GM19035 (cell line): ENCODE results near the gene IFNG.

ENCODE experiments used
- ATAC-seq: cut with Tn5 transposase; IDR thresholded peaks from one replicate; pipeline ENCODE4 v1.9.1; 2021; ENCODE audit not compliant: unreplicated experiment

Gene IFNG

DNA sequence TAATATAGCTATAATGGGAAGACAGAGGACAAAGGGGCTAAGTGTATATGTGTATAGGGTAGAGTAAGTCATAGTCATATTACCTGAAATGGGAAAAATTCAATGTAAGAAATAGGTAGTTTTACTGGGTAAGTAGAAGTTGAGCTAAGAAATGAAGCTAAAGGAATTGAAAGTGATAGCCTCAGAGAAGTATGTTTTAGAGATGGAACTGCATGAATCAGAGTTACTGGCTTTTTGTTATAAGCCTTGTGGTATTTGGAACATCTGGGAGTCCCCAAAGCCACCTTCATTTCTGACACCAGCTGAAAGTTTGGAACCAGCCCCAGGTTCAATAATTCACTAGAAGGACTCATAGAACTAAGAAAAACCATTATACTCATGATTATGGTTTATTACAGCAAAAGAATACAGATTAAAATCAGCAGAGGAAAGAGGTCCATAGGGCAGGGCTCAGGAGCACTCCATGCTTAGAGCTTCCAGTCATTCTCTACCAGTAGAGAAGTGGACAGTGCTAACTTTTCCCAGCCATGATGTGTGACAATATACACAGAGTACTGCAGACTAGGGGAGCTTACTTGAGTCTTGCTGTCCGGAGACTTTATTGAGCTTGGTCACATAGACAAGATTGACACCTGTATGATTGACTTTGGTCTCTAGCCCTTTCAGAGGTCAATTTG lies 9.8 kb upstream of the IFNG start:
- no peak for ATAC-seq

DNA sequence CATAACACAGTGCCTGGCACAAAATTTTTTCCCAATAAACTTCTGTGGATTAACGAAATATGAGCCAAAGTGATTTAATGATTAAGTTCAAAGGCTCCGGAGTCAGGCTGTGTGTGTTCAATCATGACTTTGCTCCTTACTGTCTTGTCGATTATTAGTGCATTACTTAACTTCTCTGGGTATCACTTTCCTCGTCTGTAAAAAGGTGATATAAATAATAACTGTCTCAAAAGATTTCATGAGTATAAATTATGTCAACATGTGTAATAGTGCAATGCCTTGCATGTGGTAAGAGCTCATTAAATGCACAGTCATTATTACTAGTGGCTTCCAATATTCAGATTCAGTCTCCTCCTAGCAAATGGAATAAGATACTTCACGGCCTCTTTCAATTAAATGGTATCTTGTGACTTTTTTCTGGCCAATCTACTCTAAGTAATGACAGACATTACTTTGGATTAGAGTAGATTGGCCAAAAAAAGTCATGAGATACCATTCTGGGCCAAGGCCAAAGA lies 6.8 kb upstream of the IFNG start:
- no peak for ATAC-seq

DNA sequence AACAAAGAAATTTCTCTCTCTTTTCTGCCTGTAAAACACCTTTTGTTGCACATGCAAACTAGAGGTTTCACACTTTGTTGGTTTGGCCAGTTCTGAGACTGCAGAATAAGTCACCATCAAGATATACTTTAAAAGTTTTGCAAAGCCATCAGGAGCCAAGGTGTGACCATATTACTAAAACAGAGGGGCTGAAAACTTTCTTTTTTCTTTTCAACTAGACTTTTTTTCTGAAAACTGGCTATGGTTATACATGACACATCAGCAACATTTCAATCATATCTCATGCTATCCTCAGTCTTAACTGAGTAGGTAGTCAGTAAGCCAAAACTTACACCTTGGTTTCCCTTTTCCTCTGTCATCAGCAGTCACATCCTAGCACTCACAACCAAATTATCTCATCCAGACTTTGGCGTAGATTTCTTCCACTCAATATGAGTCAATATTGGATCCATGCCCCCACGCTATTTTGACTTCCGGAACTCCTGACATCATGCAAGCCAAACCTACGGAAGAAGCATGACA lies 4.1 kb upstream of the IFNG start:
- ATAC-seq: peak; percentile 83

DNA sequence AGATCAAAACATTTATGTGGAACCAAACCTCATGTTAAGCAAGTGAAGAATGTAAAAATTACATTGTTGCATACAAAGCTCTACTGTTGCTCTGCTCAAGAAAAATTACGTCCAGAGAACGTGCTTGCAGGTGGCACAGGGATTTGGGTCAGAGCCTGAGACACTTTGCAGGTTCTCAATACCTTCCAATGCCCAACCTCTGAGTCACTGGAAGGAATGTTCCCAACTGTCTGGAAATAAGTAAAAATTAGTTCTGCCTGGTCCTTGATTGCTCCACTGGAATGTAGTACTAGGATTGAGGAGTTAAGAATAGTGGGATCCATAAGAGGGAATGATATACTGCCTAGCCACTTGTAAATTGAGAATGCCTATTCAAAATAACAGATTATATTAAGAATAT lies 2.8 kb upstream of the IFNG start:
- no peak for ATAC-seq

DNA sequence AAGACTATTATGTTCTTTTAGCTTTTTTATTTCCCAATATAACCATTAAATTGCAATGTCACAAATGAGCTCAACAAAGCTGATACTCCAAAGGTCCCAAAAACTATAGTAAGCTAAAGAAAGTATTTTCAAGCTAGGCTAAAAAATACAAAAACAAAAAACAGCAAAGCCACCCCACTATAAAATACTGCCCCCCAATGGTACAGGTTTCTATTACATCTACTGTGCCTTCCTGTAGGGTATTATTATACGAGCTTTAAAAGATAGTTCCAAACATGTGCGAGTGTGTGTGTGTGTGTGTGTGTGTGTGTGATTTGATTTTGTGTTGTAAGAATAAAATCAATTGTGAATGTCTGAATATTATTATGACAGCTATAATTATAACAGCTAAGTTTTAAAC lies 1.1 kb downstream of the IFNG start:
- no peak for ATAC-seq

DNA sequence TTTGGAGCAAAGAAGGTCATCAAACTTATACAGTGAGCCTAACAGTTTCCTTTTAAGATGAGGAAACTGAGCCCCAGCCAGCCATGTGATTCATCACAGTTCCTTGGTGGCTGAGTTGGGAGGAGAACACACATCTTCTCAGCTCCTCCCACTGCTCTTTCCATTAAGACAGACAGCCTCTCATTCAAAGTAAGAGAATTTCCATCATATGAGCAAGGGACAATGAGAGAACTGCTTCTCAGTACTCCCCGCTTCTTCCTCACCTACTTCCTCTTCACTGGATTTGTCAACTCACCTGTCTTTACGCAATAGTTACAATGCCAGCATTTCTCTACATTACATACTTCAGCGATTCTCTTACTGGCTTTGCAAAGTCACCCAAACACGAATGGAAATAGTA lies 2.2 kb downstream of the IFNG start:
- no peak for ATAC-seq

DNA sequence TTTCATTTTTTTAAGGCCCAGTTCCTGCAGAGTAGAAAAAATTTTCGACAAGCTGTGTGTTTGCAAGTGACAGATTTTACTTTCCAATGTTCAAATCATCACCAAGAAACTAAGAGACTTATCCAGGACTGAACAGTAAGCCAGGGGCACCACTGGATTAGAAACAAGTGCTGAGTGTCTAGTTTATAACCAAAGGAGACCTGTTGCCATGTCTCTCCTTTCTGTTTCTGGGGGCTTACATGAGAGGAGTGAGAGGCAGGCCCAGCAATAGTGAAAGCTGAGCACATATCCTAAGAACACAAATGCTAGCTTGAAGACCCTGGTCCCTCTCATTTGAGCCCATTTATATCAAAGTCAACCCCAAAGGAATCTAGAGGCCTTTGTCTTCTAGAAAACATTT lies 2.9 kb downstream of the IFNG start:
- ATAC-seq: no peak

DNA sequence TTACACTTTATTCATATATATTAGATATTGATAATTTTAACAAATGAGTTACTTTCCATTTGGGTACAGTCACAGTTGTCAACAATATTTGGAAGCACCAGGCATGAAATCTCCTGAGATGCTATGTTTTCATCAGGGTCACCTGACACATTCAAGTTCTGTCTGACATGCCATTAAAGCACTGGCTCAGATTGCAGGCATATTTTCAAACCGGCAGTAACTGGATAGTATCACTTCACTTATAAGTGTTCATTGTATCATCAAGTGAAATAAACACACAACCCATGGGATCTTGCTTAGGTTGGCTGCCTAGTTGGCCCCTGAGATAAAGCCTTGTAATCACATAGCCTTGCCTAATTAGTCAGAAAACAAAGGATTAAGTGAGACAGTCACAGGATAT lies 4.8 kb downstream of the IFNG start:
- ATAC-seq: no peak

DNA sequence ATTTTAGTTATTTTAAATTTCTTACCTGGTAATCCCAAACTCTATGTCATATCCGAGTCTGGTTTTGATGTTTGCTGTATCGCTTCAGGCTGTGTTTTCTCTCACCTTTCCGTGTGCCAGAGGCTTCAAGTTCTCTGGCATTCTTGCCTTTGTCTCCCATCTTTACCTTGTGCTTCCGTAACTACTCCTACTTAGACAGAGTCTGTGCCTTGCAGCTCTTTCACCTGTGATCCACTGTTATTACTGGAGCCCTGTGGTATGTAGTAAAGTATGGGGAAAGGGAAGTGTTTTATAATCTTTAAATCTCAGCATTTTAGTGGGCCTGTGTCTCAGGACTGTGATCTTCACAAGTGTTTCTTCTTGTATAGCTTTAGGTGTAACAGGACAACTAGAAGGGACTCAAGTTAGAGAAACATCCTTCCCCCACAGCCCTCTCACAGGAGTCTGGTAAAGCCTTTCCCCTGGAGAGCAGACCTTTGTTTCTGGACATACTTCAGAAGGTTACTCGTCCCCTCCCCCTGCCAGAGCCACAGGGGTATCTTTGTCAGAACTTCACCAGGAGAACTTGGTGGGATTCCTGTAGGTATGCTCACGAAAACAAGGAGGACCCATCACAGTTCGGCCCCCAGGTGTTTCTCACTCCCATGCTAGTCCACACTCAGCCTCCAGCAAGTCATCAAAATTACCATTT lies 11.1 kb downstream of the IFNG start:
- ATAC-seq: no peak

DNA sequence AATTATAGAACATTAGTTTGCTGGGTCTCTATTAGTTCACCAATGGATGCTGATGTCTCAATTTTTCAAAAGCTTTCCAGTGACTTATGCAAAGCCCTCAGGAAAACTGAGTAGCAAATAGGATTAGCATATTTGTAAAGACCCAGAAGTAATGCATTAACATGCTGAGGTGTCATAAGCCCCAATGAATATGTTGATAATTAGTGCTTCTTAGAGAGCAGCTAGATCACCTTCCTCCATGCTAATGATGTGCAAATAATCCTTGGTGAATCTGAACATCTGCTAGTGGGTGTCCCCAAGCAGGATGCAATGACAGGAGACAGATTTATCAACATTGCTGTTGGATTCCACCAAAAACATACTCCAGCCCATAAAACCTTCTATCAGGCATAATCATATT lies 19.0 kb downstream of the IFNG start:
- ATAC-seq: no peak

DNA sequence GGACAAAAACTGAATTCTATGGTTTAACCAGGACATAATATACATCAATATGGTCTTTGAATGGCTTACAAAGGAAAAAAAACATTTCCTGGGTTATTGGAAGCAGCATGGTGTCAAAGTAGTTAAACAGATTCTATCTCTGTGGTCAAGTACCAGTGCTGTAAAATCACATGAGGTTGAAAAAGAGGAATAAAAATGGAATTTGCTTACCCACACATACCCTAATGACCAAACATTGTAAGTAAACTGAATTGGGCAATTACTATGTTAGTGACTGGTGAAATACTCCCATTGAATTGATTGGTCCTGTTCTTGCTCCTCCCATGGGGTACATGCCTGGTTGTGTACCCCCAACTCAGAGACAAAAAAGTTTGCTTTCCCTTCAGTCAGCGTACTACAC lies 19.6 kb downstream of the IFNG start:
- ATAC-seq: no peak

DNA sequence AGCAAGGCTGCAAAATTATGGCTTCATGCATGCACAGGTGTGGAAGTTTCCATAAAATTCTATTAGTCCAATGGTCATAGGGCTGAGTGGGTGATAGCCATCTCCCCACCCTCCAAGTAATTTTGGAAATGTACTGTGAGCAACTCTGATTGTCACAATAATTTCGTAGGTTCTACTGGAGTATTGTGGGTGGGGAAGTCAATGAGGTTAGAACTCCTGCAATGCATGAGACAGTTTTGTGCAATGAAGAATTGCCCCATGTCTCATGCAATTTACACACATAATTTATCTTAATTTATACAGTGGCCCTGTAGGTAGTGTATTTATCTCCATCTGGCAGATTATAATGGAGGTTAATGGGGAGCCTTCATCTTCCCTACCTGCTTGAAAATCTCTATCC lies 20.5 kb downstream of the IFNG start:
- no peak for ATAC-seq

DNA sequence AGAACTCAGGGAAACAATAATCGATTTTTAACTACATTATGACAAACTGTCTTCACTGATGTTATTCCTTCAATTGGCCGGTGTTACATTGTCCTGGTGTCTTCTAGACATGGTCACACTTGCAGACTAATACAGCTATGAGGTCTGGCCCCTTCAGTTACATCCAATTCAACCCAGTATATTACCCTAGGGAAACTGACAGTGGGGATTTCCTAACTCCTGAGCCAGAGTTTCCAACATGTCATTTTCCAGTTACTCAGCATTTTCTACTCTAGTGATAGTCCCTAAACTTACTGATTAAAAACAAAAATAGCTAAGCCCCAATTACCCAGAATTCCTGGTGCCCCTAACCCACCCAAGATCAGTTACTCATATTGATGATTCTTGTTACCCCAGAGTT lies 21.1 kb downstream of the IFNG start:
- no peak for ATAC-seq

DNA sequence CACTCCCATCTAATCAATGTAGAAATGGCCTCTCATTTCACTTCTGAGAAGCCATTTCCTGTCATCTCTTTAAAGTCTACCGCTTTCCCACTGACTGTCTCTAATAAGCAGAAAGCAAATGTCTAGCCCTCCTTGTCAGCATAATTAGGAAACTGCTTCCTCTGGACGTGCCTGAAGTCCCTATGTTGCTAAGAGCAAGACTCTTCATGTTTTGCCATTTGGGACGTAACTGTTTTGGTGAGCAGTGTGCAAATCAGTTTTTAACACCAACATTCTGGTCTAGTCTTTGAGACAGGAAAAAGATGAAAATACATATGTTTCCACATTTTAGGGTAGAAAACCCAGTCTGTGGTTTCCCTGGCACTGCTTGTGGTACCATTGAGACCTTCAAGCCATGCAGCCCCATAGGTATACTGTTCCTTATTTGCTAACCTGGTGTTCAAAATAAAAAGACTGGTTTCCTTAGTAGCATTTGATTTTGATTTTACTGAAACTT lies 22.2 kb downstream of the IFNG start:
- no peak for ATAC-seq

DNA sequence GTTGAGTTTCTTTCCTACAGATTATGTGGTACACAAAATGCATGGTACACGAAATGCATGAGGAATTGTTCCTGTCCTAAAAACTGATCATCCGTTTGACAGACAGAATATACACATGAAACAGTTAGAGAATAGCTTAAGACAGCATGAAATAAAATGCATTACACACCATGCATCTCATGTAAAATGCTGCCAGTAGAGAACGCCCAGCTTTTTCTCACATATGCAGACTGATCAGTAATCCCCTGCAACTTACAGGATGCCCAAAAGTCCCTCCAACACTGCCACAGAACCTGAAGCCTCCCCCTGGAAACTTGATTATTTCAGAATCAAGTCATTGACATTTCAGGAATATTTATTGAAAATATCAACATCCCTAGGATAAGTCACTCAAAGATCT lies 24.0 kb downstream of the IFNG start:
- ATAC-seq: no peak

DNA sequence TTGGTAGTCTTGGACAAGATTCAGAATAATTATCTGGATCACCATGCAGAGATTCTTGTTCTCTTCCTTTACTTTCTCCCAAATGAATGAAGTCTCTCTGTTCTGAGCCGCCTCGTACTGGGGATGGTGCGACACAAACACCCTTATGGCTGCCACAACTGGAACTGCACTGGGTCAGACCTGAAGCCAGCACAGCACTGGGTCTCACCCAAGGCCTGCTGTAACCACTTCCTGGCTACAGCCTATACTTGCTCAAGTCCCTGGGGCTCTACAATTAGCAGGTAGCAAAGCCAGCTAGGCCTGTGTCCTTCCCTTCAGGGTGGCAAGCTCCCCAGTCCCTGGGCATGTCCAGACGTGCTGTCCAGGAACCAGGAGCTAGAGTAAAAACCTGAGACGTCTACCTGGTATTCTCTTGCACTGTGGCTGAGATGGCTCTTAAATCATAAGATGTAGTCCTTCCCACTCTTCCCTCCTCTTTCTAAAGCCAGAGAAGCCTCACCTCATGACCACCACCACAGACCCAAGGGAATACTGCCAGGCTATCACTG lies 27.6 kb downstream of the IFNG start:
- no peak for ATAC-seq

DNA sequence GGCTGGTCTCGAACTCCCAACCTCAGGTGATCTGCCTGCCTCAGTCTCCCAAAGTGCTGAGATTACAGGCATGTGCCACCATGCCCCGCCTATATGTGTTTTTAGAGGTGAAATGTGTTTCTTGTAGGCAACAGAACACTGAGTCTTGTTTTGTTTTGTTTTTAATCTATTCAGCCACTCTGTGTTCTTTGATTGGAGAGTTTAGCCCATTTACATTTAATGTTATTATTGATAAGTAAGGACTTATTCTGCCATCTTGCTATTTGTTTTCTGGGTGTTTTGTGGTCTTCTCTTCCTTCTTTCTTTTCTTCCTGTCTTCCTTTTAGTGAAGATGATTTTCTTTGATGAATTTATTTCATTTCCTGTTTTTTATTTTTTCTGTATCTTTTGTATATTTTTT lies 29.6 kb downstream of the IFNG start:
- ATAC-seq: no peak

DNA sequence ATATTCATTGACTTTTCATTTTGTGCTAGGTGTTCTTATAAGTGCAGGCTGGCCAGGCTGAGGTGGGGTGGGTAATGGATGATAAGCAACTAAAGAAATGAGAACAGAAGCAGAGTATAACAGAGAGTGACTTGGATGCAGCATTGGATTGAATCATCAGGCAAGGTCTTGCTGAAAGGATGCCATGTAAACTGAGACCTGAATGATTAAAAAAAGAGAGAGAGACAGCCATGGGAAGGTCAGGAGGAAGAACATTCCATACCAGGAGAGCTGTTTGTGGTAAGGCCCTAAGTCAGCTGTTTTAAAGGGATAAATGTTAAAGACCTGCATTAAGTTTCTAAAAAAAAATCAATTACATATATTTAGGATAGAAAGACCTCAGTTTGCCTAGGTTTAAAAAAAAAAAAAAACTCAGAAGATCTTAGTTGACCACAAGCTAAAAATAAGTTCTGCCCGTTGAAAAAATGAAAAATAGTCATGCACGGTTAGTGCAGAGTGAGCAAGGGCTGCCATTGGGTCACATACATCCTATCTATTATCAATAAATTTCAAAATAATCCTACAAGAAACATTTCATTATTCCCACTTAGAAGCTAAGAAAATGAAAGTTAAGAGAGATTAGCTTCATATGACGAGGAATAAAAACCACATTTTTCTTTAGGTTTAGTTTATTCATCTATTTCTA lies 37.2 kb downstream of the IFNG start:
- no peak for ATAC-seq

DNA sequence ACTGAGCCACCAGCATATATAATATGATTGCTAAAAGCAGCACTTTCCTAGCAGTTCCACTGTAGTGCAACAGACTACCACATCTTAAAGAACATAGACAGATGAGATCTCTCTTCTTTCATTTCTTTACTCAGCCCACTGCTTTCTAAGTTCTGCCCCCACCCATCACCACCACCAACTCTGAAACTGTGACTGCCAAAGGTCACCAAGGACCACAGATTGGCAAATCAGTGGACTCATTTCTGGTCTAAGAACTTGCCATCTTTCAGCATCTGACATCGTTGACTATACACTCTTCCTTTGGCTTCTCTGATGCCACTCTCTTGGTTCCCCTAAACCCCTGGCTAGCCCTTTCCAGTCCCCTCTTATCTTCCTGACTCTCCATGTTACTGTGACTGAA lies 38.4 kb downstream of the IFNG start:
- no peak for ATAC-seq

DNA sequence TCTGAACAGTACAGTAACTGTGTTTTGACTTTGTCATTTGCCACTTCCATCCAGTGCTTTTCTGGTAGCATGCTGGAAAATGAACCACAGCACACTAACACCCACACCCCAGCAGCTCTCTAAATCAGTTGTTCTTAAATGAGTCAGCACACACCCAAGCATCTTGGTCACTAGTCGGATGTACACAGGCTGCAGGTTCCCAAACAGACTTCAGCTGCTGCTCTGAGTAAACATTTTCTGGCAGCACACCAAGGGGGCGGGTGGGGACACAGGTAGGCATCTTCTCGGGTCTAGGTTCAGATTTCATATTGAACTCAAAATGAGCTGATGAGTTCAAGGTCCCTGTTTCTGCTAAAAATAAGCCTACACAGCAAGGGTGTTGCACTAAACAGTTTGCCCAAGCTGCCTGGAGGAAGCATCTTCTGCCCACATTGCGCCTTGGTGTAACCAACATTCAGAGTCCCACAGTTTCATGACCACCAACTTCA lies 39.8 kb downstream of the IFNG start:
- ATAC-seq: peak; percentile 89

DNA sequence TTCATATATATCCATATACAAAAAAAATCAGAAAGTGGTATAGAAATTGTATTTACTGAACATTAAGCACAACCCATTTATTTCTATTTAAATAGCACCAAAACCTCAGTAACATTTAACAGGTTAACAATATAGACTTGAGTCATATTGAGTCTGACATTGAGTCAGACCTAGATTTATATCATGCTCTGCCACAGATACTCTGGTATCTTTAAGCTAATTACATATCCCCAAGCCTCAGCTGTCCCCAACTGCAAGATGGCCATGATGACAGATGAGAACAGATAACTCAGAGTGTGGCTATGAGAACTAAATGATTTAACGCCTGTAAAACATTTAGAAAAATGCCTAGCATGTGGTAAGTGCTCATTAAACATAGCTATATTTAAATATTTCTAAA lies 40.3 kb downstream of the IFNG start:
- peak; percentile 65 for ATAC-seq
